GM21825 (cell line): Measurements from ENCODE around the gene MPPED1.

Experiments
- ATAC-seq: cut with Tn5 transposase; IDR thresholded peaks from one replicate; pipeline ENCODE4 v1.9.1; 2021; ENCODE audit warnings: mild to moderate bottlenecking, moderate library complexity; ENCODE audit not compliant: unreplicated experiment

The MPPED1 gene

GRCh38 chr22:43535741-43536140 lies 123.9 kb downstream of the MPPED1 start:
- ATAC-seq = no peak

GRCh38 chr22:43537019-43537585 lies 125.3 kb downstream of the MPPED1 start:
- no peak for ATAC-seq

- no peak for ATAC-seq
These were observed 128.0 kb downstream of the MPPED1 start for GRCh38 chr22:43539572-43540528.

- no peak for ATAC-seq
These were observed 128.7 kb downstream of the MPPED1 start for GRCh38 chr22:43540529-43540923.

GRCh38 chr22:43541022-43541421 lies 129.2 kb downstream of the MPPED1 start:
- ATAC-seq = no peak

- ATAC-seq = no peak
These were observed 129.9 kb downstream of the MPPED1 start for GRCh38 chr22:43541462-43542407.

- no peak for ATAC-seq
These were observed 131.1 kb downstream of the MPPED1 start for GRCh38 chr22:43542681-43543521.

GRCh38 chr22:43543522-43544288 lies 131.9 kb downstream of the MPPED1 start:
- ATAC-seq = no peak

GRCh38 chr22:43544289-43544673 lies 132.5 kb downstream of the MPPED1 start:
- ATAC-seq = no peak

GRCh38 chr22:43546186-43546585 lies 134.4 kb downstream of the MPPED1 start:
- no peak for ATAC-seq

GRCh38 chr22:43550024-43550620 lies 138.3 kb downstream of the MPPED1 start:
- no peak for ATAC-seq

- ATAC-seq = no peak
These were observed 138.9 kb downstream of the MPPED1 start for GRCh38 chr22:43550672-43551071.

GRCh38 chr22:43553451-43554258 lies 141.8 kb downstream of the MPPED1 start:
- no peak for ATAC-seq

GRCh38 chr22:43554259-43554636 lies 142.4 kb downstream of the MPPED1 start:
- ATAC-seq = no peak

GRCh38 chr22:43554694-43555365 lies 143.0 kb downstream of the MPPED1 start:
- ATAC-seq = no peak

GRCh38 chr22:43555561-43556515 lies 144.0 kb downstream of the MPPED1 start:
- no peak for ATAC-seq
